SJCRH30 (cell line): ENCODE results near the gene ADAMTS4. TPM values are rescaled to one million over a fixed set of nuclear protein-coding genes. Genes with fewer than 3 reads are reported as not detected.
A peak's percentile ranks its signal among the peaks of the same experiment; 100 is the strongest.

Experiments
- DNase-seq, 2 experiments: peaks; one replicate each; pipeline ENCODE4 v3.0.0-alpha.2; 2015 to 2020
- H3K27ac ChIP-seq: fragments of 250-450 bp; sonication (Bioruptor Pico); 2 replicates; pipeline ENCODE4 v1.5.1; 2020; ENCODE audit warnings: mild to moderate bottlenecking, moderate library complexity
- H3K27me3 ChIP-seq: fragments of 250-450 bp; sonication (Bioruptor Pico); 2 replicates; pipeline ENCODE4 v1.5.1; 2020; ENCODE audit warnings: mild to moderate bottlenecking, moderate library complexity
- H3K36me3 ChIP-seq: fragments of 250-450 bp; sonication (Bioruptor Pico); 2 replicates; pipeline ENCODE4 v1.5.1; 2020; ENCODE audit warnings: mild to moderate bottlenecking, moderate library complexity
- H3K4me1 ChIP-seq: fragments of 250-450 bp; sonication (Bioruptor Pico); 2 replicates; pipeline ENCODE4 v1.5.1; 2020; ENCODE audit warnings: mild to moderate bottlenecking, moderate library complexity
- H3K4me3 ChIP-seq: fragments of 250-450 bp; sonication (Bioruptor Pico); 2 replicates; pipeline ENCODE4 v1.5.1; 2020; ENCODE audit warnings: mild to moderate bottlenecking, moderate library complexity
- H3K9me3 ChIP-seq: fragments of 250-450 bp; sonication (Bioruptor Pico); replicated peaks from 2 replicates; pipeline ENCODE4 v1.5.1; 2020; ENCODE audit warnings: mild to moderate bottlenecking, moderate library complexity
- total RNA-seq: library from RNA; depleted of rRNA; stranded (reverse); fragments of >200 nt; shearing (Covaris generic); gene quantifications from 2 replicates; pipeline ENCODE4 v1.2.3, GENCODE V29; 2014; rRNA removed

The ADAMTS4 gene
- total RNA-seq, 1 experiment from 2014 or later, result 11.0 TPM

GRCh38 chr1:161137881-161138280, 61.0 kb downstream of the ADAMTS4 start:
- no peak overlapping the region for H3K4me3 ChIP-seq
- no peaks in the 10 kb centered on the region for H3K27me3 ChIP-seq
- H3K4me1 ChIP-seq, result peaks cover 13% of the 10 kb centered on the region; the same call in 1 of the 2 replicates
- peak in 1 of 2 experiments; percentile 45 for DNase-seq
- H3K9me3 ChIP-seq, result no peaks in the 10 kb centered on the region
- H3K27ac ChIP-seq, result peak overlapping the region; percentile 10; the same call in 1 of the 2 replicates
- no peaks in the 10 kb centered on the region for H3K36me3 ChIP-seq

Other genes with a start within 250 kb of the ADAMTS4 start
- gene ITLN2, start 244.2 kb downstream of the ADAMTS4 start, total RNA-seq, result not detected in 2 replicates
- not detected in 2 replicates for gene F11R, start 177.9 kb downstream of the ADAMTS4 start, total RNA-seq
- not detected in 2 replicates for gene TSTD1, start 160.1 kb downstream of the ADAMTS4 start, total RNA-seq
- gene USF1, start 153.1 kb downstream of the ADAMTS4 start, total RNA-seq, result 65.6 and 66.4 TPM in 2 replicates
- gene ARHGAP30, start 129.2 kb downstream of the ADAMTS4 start, total RNA-seq, result 0.12 and 0.23 TPM in 2 replicates
- 0.04 TPM in 1 of 2 replicates, not detected in the other for gene NECTIN4, start 109.5 kb downstream of the ADAMTS4 start, total RNA-seq
- not detected in 2 replicates for gene KLHDC9, start 100.7 kb downstream of the ADAMTS4 start, total RNA-seq
- 78.2 and 78.5 TPM in 2 replicates for gene PFDN2, start 81.0 kb downstream of the ADAMTS4 start, total RNA-seq
- gene NIT1, start 80.9 kb downstream of the ADAMTS4 start, total RNA-seq, result 12.8 and 17.2 TPM in 2 replicates
- gene DEDD, start 66.4 kb downstream of the ADAMTS4 start, total RNA-seq, result 19.4 and 24.1 TPM in 2 replicates
- 51.6 and 53.0 TPM in 2 replicates for gene UFC1, start 45.1 kb downstream of the ADAMTS4 start, total RNA-seq
- 16.0 and 17.6 TPM in 2 replicates for gene USP21, start 39.6 kb downstream of the ADAMTS4 start, total RNA-seq
- 11.1 and 13.5 TPM in 2 replicates for gene PPOX, start 32.6 kb downstream of the ADAMTS4 start, total RNA-seq
- gene B4GALT3, start 21.5 kb downstream of the ADAMTS4 start, total RNA-seq, result 31.4 and 36.3 TPM in 2 replicates
- gene NDUFS2, start 3.3 kb upstream of the ADAMTS4 start, total RNA-seq, result 60.3 and 60.5 TPM in 2 replicates
- 0.28 and 0.30 TPM in 2 replicates for gene FCER1G, start 16.2 kb upstream of the ADAMTS4 start, total RNA-seq
- not detected in 2 replicates for gene APOA2, start 24.6 kb upstream of the ADAMTS4 start, total RNA-seq
- gene TOMM40L, start 27.0 kb upstream of the ADAMTS4 start, total RNA-seq, result 8.0 and 8.9 TPM in 2 replicates
- not detected in 2 replicates for gene NR1I3, start 39.1 kb upstream of the ADAMTS4 start, total RNA-seq
- 0.28 TPM in 1 of 2 replicates, not detected in the other for gene PCP4L1, start 59.7 kb upstream of the ADAMTS4 start, total RNA-seq
- gene MPZ, start 110.9 kb upstream of the ADAMTS4 start, total RNA-seq, result 0.71 and 1.1 TPM in 2 replicates
- gene SDHC, start 115.3 kb upstream of the ADAMTS4 start, total RNA-seq, result 53.8 and 61.8 TPM in 2 replicates
- not detected in 2 replicates for gene CFAP126, start 168.8 kb upstream of the ADAMTS4 start, total RNA-seq